ENCODE results near the gene SPRING1. TPM values are rescaled to one million over a fixed set of nuclear protein-coding genes. Genes with fewer than 3 reads are reported as not detected.
A peak's percentile ranks its signal among the peaks of the same experiment; 100 is the strongest.

The SPRING1 gene
- total and polyA plus RNA-seq, 2 of the 13 experiments (the other 11 are each of a cell fraction or from before 2014, with no cell fraction given): 20.0 to 51.8 TPM

- H3K36me3 ChIP-seq (replicated peaks in 1 of 2; ENCODE audit: control insufficient read depth in 1 of 2, insufficient read depth in 2 of 2, low read length in 2 of 2): 0 out of 5 replicates have a peak, but pooled peaks cover 0 to 2% of the 10 kb centered on the region in 2 experiments
- DNase-seq (ENCODE audit: low spot score): peak; percentile 25
- H3K27ac ChIP-seq (ENCODE audit: extremely low read length, insufficient read depth, low read length): no peak overlapping the region
- in situ Hi-C loops (cut with HindIII; ENCODE audit: extremely low pct_ligation_motif_present, low pct_unique_long_range_greater_than_20kb) (loop anchor here (10.0 kb wide), 2 partner anchors 206 to 406 kb away; partner anchors contain the start of gene FBXW8), intact Hi-C loops (cut with micrococcal nuclease; ENCODE audit: unreplicated experiment) (loop anchor here (10.0 kb wide), 2 partner anchors 316 to 406 kb away; no protein-coding TSS in a partner anchor)
- no peak for FAIRE-seq
- H3K79me2 ChIP-seq (ENCODE audit: insufficient read depth, low read length): no peaks in the 10 kb centered on the region
- POLR2A ChIA-PET: no interaction called here
- TF ChIP-seq ZBTB2 (CRISPR knock-in tag; IDR thresholded peaks at IDR 0.05; ENCODE audit: low read depth) (no peak), NFYC (CRISPR knock-in tag; IDR thresholded peaks at IDR 0.05) (no peak), STAG1 (CRISPR knock-in tag; IDR thresholded peaks at IDR 0.05) (peak; percentile 65), MZF1 (CRISPR knock-in tag; IDR thresholded peaks at IDR 0.05; ENCODE audit: borderline replicate concordance) (no peak), SMC3 (IDR thresholded peaks at IDR 0.05; ENCODE audit: low read length) (peak; percentile 35; the same call in 1 of the 2 replicates), ZBTB8A (CRISPR knock-in tag; IDR thresholded peaks at IDR 0.05; ENCODE audit: borderline replicate concordance, low read depth) (no peak), THAP7 (CRISPR knock-in tag; IDR thresholded peaks at IDR 0.05) (no peak), RARA (CRISPR knock-in tag; IDR thresholded peaks at IDR 0.05) (no peak), RAD21 (CRISPR knock-in tag; IDR thresholded peaks at IDR 0.05) (0 out of 2 replicates have a peak, but pooled peaks have one; percentile 22)
- TF ChIP-seq, protein P1, sequence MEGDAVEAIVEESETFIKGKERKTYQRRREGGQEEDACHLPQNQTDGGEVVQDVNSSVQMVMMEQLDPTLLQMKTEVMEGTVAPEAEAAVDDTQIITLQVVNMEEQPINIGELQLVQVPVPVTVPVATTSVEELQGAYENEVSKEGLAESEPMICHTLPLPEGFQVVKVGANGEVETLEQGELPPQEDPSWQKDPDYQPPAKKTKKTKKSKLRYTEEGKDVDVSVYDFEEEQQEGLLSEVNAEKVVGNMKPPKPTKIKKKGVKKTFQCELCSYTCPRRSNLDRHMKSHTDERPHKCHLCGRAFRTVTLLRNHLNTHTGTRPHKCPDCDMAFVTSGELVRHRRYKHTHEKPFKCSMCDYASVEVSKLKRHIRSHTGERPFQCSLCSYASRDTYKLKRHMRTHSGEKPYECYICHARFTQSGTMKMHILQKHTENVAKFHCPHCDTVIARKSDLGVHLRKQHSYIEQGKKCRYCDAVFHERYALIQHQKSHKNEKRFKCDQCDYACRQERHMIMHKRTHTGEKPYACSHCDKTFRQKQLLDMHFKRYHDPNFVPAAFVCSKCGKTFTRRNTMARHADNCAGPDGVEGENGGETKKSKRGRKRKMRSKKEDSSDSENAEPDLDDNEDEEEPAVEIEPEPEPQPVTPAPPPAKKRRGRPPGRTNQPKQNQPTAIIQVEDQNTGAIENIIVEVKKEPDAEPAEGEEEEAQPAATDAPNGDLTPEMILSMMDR (CRISPR knock-in tag; IDR thresholded peaks at IDR 0.05): peak; percentile 72
- TF ChIP-seq, protein P2, sequence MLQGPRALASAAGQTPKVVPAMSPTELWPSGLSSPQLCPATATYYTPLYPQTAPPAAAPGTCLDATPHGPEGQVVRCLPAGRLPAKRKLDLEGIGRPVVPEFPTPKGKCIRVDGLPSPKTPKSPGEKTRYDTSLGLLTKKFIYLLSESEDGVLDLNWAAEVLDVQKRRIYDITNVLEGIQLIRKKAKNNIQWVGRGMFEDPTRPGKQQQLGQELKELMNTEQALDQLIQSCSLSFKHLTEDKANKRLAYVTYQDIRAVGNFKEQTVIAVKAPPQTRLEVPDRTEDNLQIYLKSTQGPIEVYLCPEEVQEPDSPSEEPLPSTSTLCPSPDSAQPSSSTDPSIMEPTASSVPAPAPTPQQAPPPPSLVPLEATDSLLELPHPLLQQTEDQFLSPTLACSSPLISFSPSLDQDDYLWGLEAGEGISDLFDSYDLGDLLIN (CRISPR knock-in tag; IDR thresholded peaks at IDR 0.05; ENCODE audit: borderline replicate concordance): no peak
- TF ChIP-seq, protein P3, sequence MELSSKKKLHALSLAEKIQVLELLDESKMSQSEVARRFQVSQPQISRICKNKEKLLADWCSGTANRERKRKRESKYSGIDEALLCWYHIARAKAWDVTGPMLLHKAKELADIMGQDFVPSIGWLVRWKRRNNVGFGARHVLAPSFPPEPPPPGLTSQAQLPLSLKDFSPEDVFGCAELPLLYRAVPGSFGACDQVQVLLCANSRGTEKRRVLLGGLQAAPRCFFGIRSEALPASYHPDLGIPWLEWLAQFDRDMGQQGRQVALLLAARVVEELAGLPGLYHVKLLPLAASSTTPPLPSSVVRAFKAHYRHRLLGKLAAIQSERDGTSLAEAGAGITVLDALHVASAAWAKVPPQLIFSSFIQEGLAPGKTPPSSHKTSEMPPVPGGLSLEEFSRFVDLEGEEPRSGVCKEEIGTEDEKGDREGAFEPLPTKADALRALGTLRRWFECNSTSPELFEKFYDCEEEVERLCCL (CRISPR knock-in tag; IDR thresholded peaks at IDR 0.05; ENCODE audit: borderline replicate concordance): no peak
- H3K4me2 ChIP-seq (ENCODE audit: low read depth, low read length): peak overlapping the region; percentile 59
- no TSS peak for BruUV-seq (replicated peaks)
- peaks cover 11% of the 10 kb centered on the region for H3K4me1 ChIP-seq (ENCODE audit: insufficient read depth, low read length)
- CTCF ChIA-PET (ENCODE audit: low intra/inter-chr PET ratio, low total read pairs): no interaction called here
- 25% methylated on average over 18 of the region's 26 CpGs for WGBS (ENCODE audit: low lambda C conversion rate)
- no peaks in the 10 kb centered on the region for H3K9me3 ChIP-seq (ENCODE audit: low read length)
- ATAC-seq: peak; percentile 72
- no peaks in the 10 kb centered on the region for H4K20me1 ChIP-seq (ENCODE audit: insufficient read depth, low read length)
- no peak overlapping the region for H3K9ac ChIP-seq (ENCODE audit: insufficient read depth, low read depth, low read length)
- H3K4me3 ChIP-seq (replicated peaks in 1 of 3; ENCODE audit: insufficient read depth in 1 of 3, low read depth in 2 of 3, low read length in 3 of 3): peak overlapping the region in 1 of 3 experiments; percentile 10; a peak in 2 of 6 replicates
- no peak overlapping the region for H2AFZ ChIP-seq (ENCODE audit: low read length)
- no peaks in the 10 kb centered on the region; a peak in 1 of 5 replicates for H3K27me3 ChIP-seq (ENCODE audit: control insufficient read depth in 1 of 2, insufficient read depth in 2 of 2, low read length in 2 of 2)
These were observed 28.8 kb downstream of the SPRING1 start for GRCh38 chr12:116708826-116709756.

All from HepG2 (cell line).